T-cell (primary cell): ENCODE results near the gene MAP2K6. TPM values are rescaled to one million over a fixed set of nuclear protein-coding genes. Genes with fewer than 3 reads are reported as not detected.

Experiments
- ATAC-seq, 4 experiments: fragments of 200-7000 bp in 3 of 4; fragments of 150-1000 bp in 1 of 4; cut with Tn5 transposase; replicated peaks in 1 of 4; 1 replicate in 3 of 4; 2 replicates in 1 of 4; pipeline ENCODE4 v1.10.0; 2021; ENCODE audit warnings: moderate library complexity in 3 of 4, mild to moderate bottlenecking in 2 of 4, moderate number of reproducible peaks in 1 of 4
- CTCF ChIA-PET, 2 donors: fragments of 300-600 bp; sonication (Branson Sonifier 250); formaldehyde crosslinking; loops; one replicate each; lab custom pipeline; 2022; ENCODE audit warnings: antibody characterized with exemption in 2 of 2; lab: Charles Lee
- POLR2A ChIA-PET, 2 donors: fragments of 300-600 bp; sonication (Branson Sonifier 250); formaldehyde crosslinking; loops; one replicate each; lab custom pipeline; 2022; ENCODE audit warnings: antibody characterized with exemption in 2 of 2; lab: Charles Lee
- DNase-seq, 35 experiments: peaks; one replicate each; pipeline versions ENCODE4 v3.0.0 to v3.0.0-alpha.2; 2013 to 2023
- H3K27ac ChIP-seq: one replicate; pipeline ENCODE4 v1.5.1; 2013; ENCODE audit warnings: low read length
- H3K27me3 ChIP-seq, 2 experiments: replicated peaks in 1 of 2; 1 replicate in 1 of 2; 2 replicates in 1 of 2; pipeline versions ENCODE4 v1.6.1 to v1.7.0; 2013; ENCODE audit warnings: low read length in 1 of 2, mixed read lengths in 1 of 2; ENCODE audit not compliant: control insufficient read depth in 2 of 2, insufficient read depth in 2 of 2; ENCODE audit errors: extremely low read depth in 1 of 2
- H3K36me3 ChIP-seq, 2 donors: 1 replicate in 1 of 2; 2 replicates in 1 of 2; pipeline versions ENCODE4 v1.6.1 to v1.7.0; 2013; ENCODE audit warnings: low read length in 1 of 2; ENCODE audit not compliant: control insufficient read depth in 2 of 2, insufficient read depth in 1 of 2; ENCODE audit errors: extremely low read depth in 1 of 2
- H3K4me1 ChIP-seq, 2 experiments: 1 replicate in 1 of 2; 2 replicates in 1 of 2; pipeline versions ENCODE4 v1.6.1 to v1.7.0; 2013; ENCODE audit warnings: low read length in 2 of 2, mixed read lengths in 1 of 2; ENCODE audit not compliant: insufficient read depth in 2 of 2, control insufficient read depth in 1 of 2; ENCODE audit errors: extremely low read depth in 1 of 2
- H3K4me3 ChIP-seq, 2 donors: 1 replicate in 1 of 2; 2 replicates in 1 of 2; pipeline versions ENCODE4 v1.5.1 to v1.7.0; 2013; ENCODE audit warnings: mild to moderate bottlenecking in 2 of 2, low read length in 1 of 2, moderate library complexity in 1 of 2; ENCODE audit not compliant: control insufficient read depth in 1 of 2; ENCODE audit errors: extremely low read depth in 1 of 2
- H3K9me3 ChIP-seq: 2 replicates; pipeline ENCODE4 v1.7.0; 2013
- H3K27ac Mint-ChIP-seq, 2 donors: one replicate each; pipeline ENCODE4 v1.8.0; 2020 to 2021; ENCODE audit warnings: mild to moderate bottlenecking in 2 of 2, mixed read lengths in 2 of 2
- H3K27me3 Mint-ChIP-seq, 2 donors: one replicate each; pipeline ENCODE4 v1.8.0; 2021 to 2022; ENCODE audit warnings: mixed read lengths in 2 of 2
- H3K36me3 Mint-ChIP-seq: one replicate; pipeline ENCODE4 v1.8.0; 2021; ENCODE audit warnings: mixed read lengths
- H3K4me1 Mint-ChIP-seq, 3 donors: one replicate each; pipeline ENCODE4 v1.8.0; 2020 to 2022; ENCODE audit warnings: mixed read lengths in 3 of 3, mild to moderate bottlenecking in 1 of 3
- H3K4me3 Mint-ChIP-seq, 3 donors: one replicate each; pipeline ENCODE4 v1.8.0; 2020 to 2022; ENCODE audit warnings: mild to moderate bottlenecking in 3 of 3, mixed read lengths in 3 of 3, moderate library complexity in 3 of 3
- H3K9me3 Mint-ChIP-seq, 3 donors: one replicate each; pipeline ENCODE4 v1.8.0; 2020 to 2022; ENCODE audit warnings: mixed read lengths in 3 of 3
- WGBS: methylation state at CpG from one replicate; pipeline ENCODE4 v1.1.5; 2013; ENCODE audit warnings: missing lambda C conversion rate; ENCODE audit not compliant: insufficient coverage; 5-methylcytosine and 5-hydroxymethylcytosine counted together
- total RNA-seq, 35 experiments: library from RNA in 6 of 35; stranded (reverse) in 6 of 35; fragments of 120-200 nt in 1 of 35; gene quantifications; one replicate each; pipeline versions ENCODE4 v1.2.1 to v1.2.4 and lab custom pipeline; 2013 to 2026

The MAP2K6 gene
- total RNA-seq, 5 donors from 2014 or later (not counting 1 experiment from before 2014, with no cell fraction given) = 10.4 to 25.1 (median 11.5) TPM

DNA sequence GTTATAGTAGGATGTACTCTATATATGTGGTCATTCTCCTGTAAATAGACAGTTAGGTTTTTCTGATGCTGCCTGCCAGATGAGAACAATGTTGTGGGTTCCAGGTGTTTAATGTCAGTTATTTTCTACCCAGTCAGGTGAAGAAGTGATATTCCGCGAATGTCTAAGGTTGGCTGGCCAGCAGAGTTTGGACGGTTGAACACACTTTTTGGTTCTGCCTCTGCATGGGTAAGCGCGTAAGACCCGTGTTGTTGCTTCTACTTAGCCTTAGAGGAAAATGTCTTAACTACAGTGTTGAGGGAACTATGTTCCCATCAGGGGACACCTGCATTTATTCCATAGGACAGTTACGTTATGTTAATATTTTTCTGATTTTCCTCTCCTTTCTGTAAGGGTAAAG, 162.6 kb downstream of the MAP2K6 start:
- POLR2A ChIA-PET = interaction anchor here in 1 of 2 donors (0.6 kb wide), 1 partner anchor 803 kb away, joined by 4 read pairs; no protein-coding TSS in a partner anchor
- DNase-seq = no peak
- CTCF ChIA-PET = no interaction called here
- Histone ChIP-seq H3K4me1 (peaks cover 7 to 8% of the 10 kb centered on the region in 2 experiments), H3K27ac (no peak overlapping the region), H3K9me3 (no peaks in the 10 kb centered on the region), H3K36me3 (no peaks in the 10 kb centered on the region), H3K27me3 (no peaks in the 10 kb centered on the region), H3K4me3 (no peak overlapping the region)
- ATAC-seq = no peak
- Mint-ChIP-seq H3K9me3 (no peaks in the 10 kb centered on the region), H3K36me3 (no peaks in the 10 kb centered on the region), H3K27me3 (peaks cover 10 to 13% of the 10 kb centered on the region in 2 donors), H3K27ac (no peak overlapping the region), H3K4me1 (peaks cover 10 to 14% (median 10%) of the 10 kb centered on the region in 3 donors), H3K4me3 (no peak overlapping the region)
- WGBS = 90% methylated on average over 3 of the region's 7 CpGs

- ATAC-seq (no peak), DNase-seq (no peak)
- Mint-ChIP-seq H3K9me3 (no peaks in the 10 kb centered on the region), H3K4me3 (no peak overlapping the region), H3K27me3 (peaks cover 10 to 18% of the 10 kb centered on the region in 2 donors), H3K27ac (no peak overlapping the region), H3K36me3 (no peaks in the 10 kb centered on the region), H3K4me1 (peaks cover 10 to 14% (median 10%) of the 10 kb centered on the region in 3 donors)
- Histone ChIP-seq H3K27me3 (no peaks in the 10 kb centered on the region), H3K4me1 (peaks cover 7 to 8% of the 10 kb centered on the region in 2 experiments), H3K4me3 (no peak overlapping the region), H3K36me3 (no peaks in the 10 kb centered on the region), H3K9me3 (no peaks in the 10 kb centered on the region), H3K27ac (no peak overlapping the region)
- POLR2A ChIA-PET = no interaction called here
- CTCF ChIA-PET = no interaction called here
- WGBS = 71% methylated on average over 1 of the region's 4 CpGs
Measured at GRCh38 chr17:69578385-69578936, 164.0 kb downstream of the MAP2K6 start.

DNA sequence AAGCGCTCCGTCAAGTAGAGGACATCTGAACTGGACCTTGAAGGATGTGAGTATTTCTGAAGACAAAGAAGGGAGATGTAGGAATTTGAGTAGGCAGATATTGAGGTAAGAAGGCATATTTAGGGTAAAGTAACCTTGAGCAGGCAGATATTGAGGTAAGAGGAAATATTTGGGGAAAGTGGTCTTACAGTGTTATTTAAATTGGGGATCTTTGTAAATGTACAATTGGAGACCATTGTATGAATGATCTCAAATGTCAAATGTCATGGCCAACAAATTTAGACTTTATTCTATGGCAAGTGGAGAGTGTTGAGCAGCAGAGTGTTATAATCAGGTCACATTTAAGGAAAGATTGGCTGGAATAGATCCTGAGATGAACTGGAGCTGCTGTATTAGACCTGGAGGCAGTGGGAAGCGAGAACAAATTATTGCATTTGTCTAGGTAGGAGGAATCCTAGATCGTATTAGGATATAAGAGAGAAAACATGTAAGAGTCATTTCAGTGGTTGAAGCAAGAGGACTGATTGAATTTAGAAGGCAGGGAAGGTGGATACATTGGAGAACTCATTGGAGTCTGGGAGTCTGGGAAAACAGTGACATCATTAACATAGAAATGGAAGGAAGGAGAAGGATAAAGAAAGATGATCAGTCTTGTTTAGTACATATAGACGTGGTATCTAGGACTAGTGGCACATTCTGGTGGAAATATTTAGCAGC, 165.6 kb downstream of the MAP2K6 start:
- DNase-seq = no peak
- 98% methylated on average over 5 of the region's 5 CpGs for WGBS
- no peak overlapping the region for H3K4me3 ChIP-seq
- H3K4me1 ChIP-seq = peaks cover 7 to 8% of the 10 kb centered on the region in 2 experiments
- no peaks in the 10 kb centered on the region for H3K27me3 ChIP-seq
- H3K36me3 ChIP-seq = no peaks in the 10 kb centered on the region
- Mint-ChIP-seq H3K9me3 (no peaks in the 10 kb centered on the region), H3K4me1 (peaks cover 10 to 14% (median 10%) of the 10 kb centered on the region in 3 donors), H3K27ac (no peak overlapping the region), H3K4me3 (no peak overlapping the region), H3K27me3 (peaks cover 10 to 18% of the 10 kb centered on the region in 2 donors), H3K36me3 (no peaks in the 10 kb centered on the region)
- ChIA-PET CTCF (no interaction called here), POLR2A (no interaction called here)
- H3K27ac ChIP-seq = no peak overlapping the region
- H3K9me3 ChIP-seq = no peaks in the 10 kb centered on the region
- no peak for ATAC-seq

DNA sequence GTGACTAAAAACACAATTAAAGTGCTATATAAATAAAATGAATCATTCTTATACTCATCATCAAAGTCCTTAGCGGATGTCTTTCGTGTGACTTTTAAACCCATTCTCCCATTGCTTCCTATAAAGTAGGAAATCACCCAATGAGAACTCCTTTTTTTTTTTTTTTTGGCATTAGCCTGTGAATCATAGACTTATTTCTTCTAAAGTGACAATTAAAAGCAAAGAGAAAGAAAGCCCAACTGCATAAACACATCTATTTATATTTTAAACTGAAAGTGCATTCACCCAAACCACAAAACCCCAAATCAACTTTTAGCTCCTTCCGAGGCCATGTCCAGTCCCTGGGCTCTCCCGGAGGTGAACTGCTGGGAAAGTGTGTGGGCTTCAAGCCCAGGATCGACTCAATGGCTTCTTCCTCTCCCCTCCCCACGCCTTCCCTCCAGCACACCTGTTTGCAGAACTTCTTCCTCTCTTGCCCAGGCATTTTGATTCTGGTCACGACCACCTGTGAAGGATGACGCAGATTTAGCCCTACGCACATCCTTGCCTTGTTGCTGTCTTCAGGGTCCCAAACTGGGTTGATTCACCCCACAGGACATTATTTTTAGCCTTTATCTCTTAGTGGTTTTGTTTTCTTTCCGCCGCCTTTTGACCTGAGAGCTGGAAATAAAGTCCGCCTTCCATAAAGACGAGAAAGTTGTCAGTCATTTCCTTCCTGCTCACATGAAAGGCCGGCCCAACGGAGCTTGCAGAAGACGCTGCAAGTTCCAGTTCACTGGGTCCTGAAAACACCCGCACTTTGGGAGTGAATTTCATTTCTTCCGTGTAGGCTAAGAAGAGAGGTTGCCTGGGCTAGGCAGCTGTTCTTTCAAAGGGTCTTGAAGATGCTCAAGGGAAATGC, 166.8 kb downstream of the MAP2K6 start:
- ATAC-seq (peak in 2 of 4 experiments; percentile 9 to 89), DNase-seq (peak in 21 of 35 experiments; percentile 0 to 43 (median 9))
- no peaks in the 10 kb centered on the region for H3K27me3 ChIP-seq
- H3K27ac ChIP-seq = no peak overlapping the region
- H3K36me3 ChIP-seq = no peaks in the 10 kb centered on the region
- H3K9me3 ChIP-seq = no peaks in the 10 kb centered on the region
- ChIA-PET POLR2A (no interaction called here), CTCF (no interaction called here)
- H3K4me1 Mint-ChIP-seq = peaks cover 10 to 14% (median 10%) of the 10 kb centered on the region in 3 donors
- peak overlapping the region; percentile 64 to 78 (median 68) for H3K4me3 Mint-ChIP-seq
- H3K36me3 Mint-ChIP-seq = no peaks in the 10 kb centered on the region
- peaks cover 10 to 16% of the 10 kb centered on the region in 2 donors for H3K27me3 Mint-ChIP-seq
- H3K4me3 ChIP-seq = peak overlapping the region; percentile 20 to 79
- H3K9me3 Mint-ChIP-seq = no peaks in the 10 kb centered on the region
- WGBS = 4% methylated on average over 10 of the region's 18 CpGs
- peaks cover 7 to 8% of the 10 kb centered on the region in 2 experiments for H3K4me1 ChIP-seq
- peak overlapping the region in 1 of 2 donors; percentile 40 for H3K27ac Mint-ChIP-seq

DNA sequence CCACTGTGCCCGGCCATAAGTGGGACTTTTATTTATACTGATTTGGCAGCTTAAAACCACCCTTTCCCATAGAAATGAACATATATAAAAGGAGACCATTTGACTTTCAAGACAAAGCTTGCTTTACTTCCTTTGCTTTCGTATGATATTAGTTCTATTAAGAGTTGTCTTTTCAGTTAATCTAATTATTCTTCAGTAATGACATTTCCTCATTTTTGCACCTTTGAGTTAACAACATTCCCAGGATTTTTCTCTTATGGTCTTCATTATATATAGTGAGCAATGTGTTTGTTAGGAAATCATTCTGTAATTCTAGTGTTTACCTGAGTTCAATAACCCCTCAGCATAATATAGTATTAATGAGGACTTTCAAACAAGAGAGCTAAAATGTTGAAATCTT, 173.8 kb downstream of the MAP2K6 start:
- no peaks in the 10 kb centered on the region for H3K36me3 ChIP-seq
- no peak overlapping the region for H3K4me3 ChIP-seq
- DNase-seq (no peak), ATAC-seq (no peak)
- H3K27ac ChIP-seq = no peak overlapping the region
- WGBS = no CpG with 5 or more reads among the region's 2 CpGs
- H3K9me3 Mint-ChIP-seq = no peaks in the 10 kb centered on the region
- CTCF ChIA-PET = no interaction called here
- H3K4me3 Mint-ChIP-seq = no peak overlapping the region
- no peaks in the 10 kb centered on the region for H3K36me3 Mint-ChIP-seq
- peaks cover 0 to 6% of the 10 kb centered on the region in 2 experiments for H3K27me3 ChIP-seq
- no peaks in the 10 kb centered on the region for H3K4me1 Mint-ChIP-seq
- no peaks in the 10 kb centered on the region for H3K4me1 ChIP-seq
- H3K27ac Mint-ChIP-seq = no peak overlapping the region
- H3K9me3 ChIP-seq = no peaks in the 10 kb centered on the region
- H3K27me3 Mint-ChIP-seq = peaks cover 6 to 8% of the 10 kb centered on the region in 2 donors
- POLR2A ChIA-PET = no interaction called here

GRCh38 chr17:69588827-69589239, 174.3 kb downstream of the MAP2K6 start:
- H3K4me1 Mint-ChIP-seq = no peaks in the 10 kb centered on the region
- H3K4me3 Mint-ChIP-seq = no peak overlapping the region
- H3K9me3 Mint-ChIP-seq = no peaks in the 10 kb centered on the region
- 94% methylated on average over 3 of the region's 5 CpGs for WGBS
- no peaks in the 10 kb centered on the region for H3K36me3 Mint-ChIP-seq
- H3K36me3 ChIP-seq = no peaks in the 10 kb centered on the region
- ATAC-seq (no peak), DNase-seq (no peak)
- ChIA-PET CTCF (no interaction called here), POLR2A (no interaction called here)
- no peaks in the 10 kb centered on the region for H3K4me1 ChIP-seq
- H3K27ac ChIP-seq = no peak overlapping the region
- peaks cover 8 to 11% of the 10 kb centered on the region in 2 donors for H3K27me3 Mint-ChIP-seq
- no peak overlapping the region for H3K4me3 ChIP-seq
- H3K27me3 ChIP-seq = peaks cover 0 to 6% of the 10 kb centered on the region in 2 experiments
- no peaks in the 10 kb centered on the region for H3K9me3 ChIP-seq
- H3K27ac Mint-ChIP-seq = no peak overlapping the region
